H1 (cell line): ENCODE measurements around the gene SENP6. TPM values are rescaled to one million over a fixed set of nuclear protein-coding genes. Genes with fewer than 3 reads are reported as not detected.

Experiments
- CTCF ChIA-PET: fragments of 300-600 bp; sonication (Branson Sonifier 250); formaldehyde crosslinking; loops from one replicate; lab custom pipeline; 2021; ENCODE audit not compliant: partially characterized antibody; lab: Charles Lee
- POLR2A ChIA-PET: fragments of 300-600 bp; sonication (Branson Sonifier 250); formaldehyde crosslinking; loops from one replicate; lab custom pipeline; 2021; ENCODE audit warnings: inconsistent platforms; ENCODE audit not compliant: partially characterized antibody; lab: Charles Lee
- DNase-seq, 2 experiments: peaks; one replicate each; pipeline versions ENCODE4 v3.0.0 to v3.0.0-alpha.2; 2010 to 2022; ENCODE audit warnings: low spot score in 2 of 2, low read depth in 1 of 2, mixed read lengths in 1 of 2
- FAIRE-seq: peaks from 2 replicates; lab custom pipeline; 2011; peaks lifted over from hg19 to GRCh38; lab: Jason Lieb, UNC
- H2AFZ ChIP-seq: 2 replicates; pipeline ENCODE4 v1.8.1; 2012; ENCODE audit warnings: low read length, inconsistent platforms
- H2AK5ac ChIP-seq: 2 replicates; pipeline ENCODE4 v1.6.1; 2013; ENCODE audit warnings: low read depth, low read length
- H2BK120ac ChIP-seq: replicated peaks from 2 replicates; pipeline ENCODE3; 2013; ENCODE audit warnings: low read depth, low read length, inconsistent platforms
- H2BK12ac ChIP-seq: 2 replicates; pipeline ENCODE4 v1.6.1; 2013; ENCODE audit warnings: low read depth, low read length
- H2BK15ac ChIP-seq: 2 replicates; pipeline ENCODE4 v1.6.1; 2013; ENCODE audit warnings: low read length
- H2BK20ac ChIP-seq: 2 replicates; pipeline ENCODE4 v1.6.1; 2013; ENCODE audit warnings: low read length
- H2BK5ac ChIP-seq: 2 replicates; pipeline ENCODE4 v1.6.1; 2013; ENCODE audit warnings: low read depth, low read length
- H3K14ac ChIP-seq: 2 replicates; pipeline ENCODE4 v1.6.1; 2013; ENCODE audit warnings: inconsistent platforms; ENCODE audit not compliant: insufficient read length
- H3K18ac ChIP-seq: 2 replicates; pipeline ENCODE4 v1.6.1; 2013; ENCODE audit warnings: low read length; ENCODE audit errors: extremely low read depth
- H3K23ac ChIP-seq: 2 replicates; pipeline ENCODE4 v1.6.1; 2013; ENCODE audit warnings: inconsistent platforms; ENCODE audit not compliant: insufficient read length
- H3K23me2 ChIP-seq: 2 replicates; pipeline ENCODE4 v1.6.1; 2013; ENCODE audit warnings: low read depth, low read length
- H3K27ac ChIP-seq: 2 replicates; pipeline ENCODE4 v1.6.1; 2011; ENCODE audit warnings: low read depth, low read length, inconsistent platforms
- H3K27me3 ChIP-seq, 4 experiments: replicated peaks in 1 of 4; 1 replicate in 1 of 4; 2 replicates in 3 of 4; pipeline versions ENCODE4 v1.6.1 to v1.8.1; 2011 to 2013; ENCODE audit warnings: low read length in 3 of 4, mild to moderate bottlenecking in 3 of 4, inconsistent platforms in 2 of 4, mixed read lengths in 2 of 4, moderate library complexity in 1 of 4; ENCODE audit not compliant: control insufficient read depth in 3 of 4, insufficient read depth in 3 of 4; ENCODE audit errors: extremely low read depth in 1 of 4
- H3K36me3 ChIP-seq, 4 experiments: 2 replicates each; pipeline versions ENCODE4 v1.6.1 to v1.8.1; 2011 to 2013; ENCODE audit warnings: mild to moderate bottlenecking in 4 of 4, low read length in 3 of 4, moderate library complexity in 2 of 4, control low read depth in 1 of 4, inconsistent platforms in 1 of 4; ENCODE audit not compliant: insufficient read depth in 4 of 4, control insufficient read depth in 2 of 4
- H3K4ac ChIP-seq: replicated peaks from 2 replicates; pipeline ENCODE3; 2013; ENCODE audit warnings: low read length, low read depth, mixed read lengths, inconsistent platforms; ENCODE audit not compliant: insufficient read length
- H3K4me1 ChIP-seq, 4 experiments: replicated peaks in 1 of 4; 1 replicate in 1 of 4; 2 replicates in 3 of 4; pipeline versions ENCODE4 v1.6.1 to v1.8.1; 2011 to 2013; ENCODE audit warnings: low read length in 3 of 4, inconsistent platforms in 2 of 4, mixed read lengths in 1 of 4; ENCODE audit not compliant: insufficient read depth in 4 of 4, control insufficient read depth in 3 of 4
- H3K4me2 ChIP-seq, 2 experiments: 2 replicates each; pipeline versions ENCODE4 v1.6.1 to v1.8.1; 2011 to 2013; ENCODE audit warnings: low read depth in 2 of 2, low read length in 2 of 2, control low read depth in 1 of 2, inconsistent platforms in 1 of 2, mild to moderate bottlenecking in 1 of 2; ENCODE audit not compliant: insufficient read depth in 1 of 2
- H3K4me3 ChIP-seq, 4 experiments: fragments of 200-600, 300-600 bp in 1 of 4; sonication (generic), shearing (Covaris generic), sonication (Bioruptor Twin) in 1 of 4; 2 replicates each; pipeline versions ENCODE4 v1.5.1 to v1.8.1; 2011 to 2016; ENCODE audit warnings: low read length in 4 of 4, low read depth in 3 of 4, control low read depth in 2 of 4, inconsistent platforms in 2 of 4, mild to moderate bottlenecking in 2 of 4, mixed read lengths in 1 of 4, moderate library complexity in 1 of 4; ENCODE audit not compliant: insufficient read depth in 2 of 4; ENCODE audit errors: extremely low read depth in 1 of 4
- H3K56ac ChIP-seq: replicated peaks from 2 replicates; pipeline ENCODE3; 2013; ENCODE audit warnings: low read depth, mild to moderate bottlenecking, mixed read lengths, low read length, inconsistent platforms; ENCODE audit not compliant: insufficient read length
- H3K79me1 ChIP-seq: 2 replicates; pipeline ENCODE4 v1.6.1; 2013; ENCODE audit warnings: low read depth, low read length, control low read depth
- H3K79me2 ChIP-seq, 2 experiments: 2 replicates each; pipeline versions ENCODE4 v1.6.1 to v1.8.1; 2012 to 2013; ENCODE audit warnings: low read length in 2 of 2, mild to moderate bottlenecking in 2 of 2, inconsistent platforms in 1 of 2; ENCODE audit not compliant: insufficient read depth in 2 of 2, control insufficient read depth in 1 of 2
- H3K9ac ChIP-seq, 4 experiments: replicated peaks in 1 of 4; 1 replicate in 1 of 4; 2 replicates in 3 of 4; pipeline versions ENCODE4 v1.6.1 to v1.8.1; 2011 to 2013; ENCODE audit warnings: low read depth in 3 of 4, low read length in 3 of 4, control low read depth in 2 of 4, mild to moderate bottlenecking in 2 of 4, moderate library complexity in 2 of 4, inconsistent platforms in 1 of 4; ENCODE audit errors: extremely low read depth in 1 of 4
- H3K9me3 ChIP-seq, 2 experiments: 2 replicates each; pipeline versions ENCODE4 v1.6.1 to v1.8.1; 2012 to 2013; ENCODE audit warnings: mild to moderate bottlenecking in 2 of 2, moderate library complexity in 2 of 2, control low read depth in 1 of 2, inconsistent platforms in 1 of 2, low read depth in 1 of 2, low read length in 1 of 2, mixed read lengths in 1 of 2; ENCODE audit not compliant: insufficient read depth in 2 of 2
- H4K20me1 ChIP-seq, 2 experiments: replicated peaks in 1 of 2; 2 replicates each; pipeline versions ENCODE3 to v1.8.1; 2011 to 2013; ENCODE audit warnings: inconsistent platforms in 2 of 2, low read length in 2 of 2, mild to moderate bottlenecking in 1 of 2; ENCODE audit not compliant: insufficient read depth in 2 of 2, control insufficient read depth in 1 of 2
- H4K5ac ChIP-seq: 2 replicates; pipeline ENCODE4 v1.6.1; 2013; ENCODE audit warnings: low read length, low read depth, mixed read lengths, inconsistent platforms; ENCODE audit not compliant: insufficient read length
- H4K8ac ChIP-seq: 2 replicates; pipeline ENCODE4 v1.8.0; 2013; ENCODE audit warnings: mild to moderate bottlenecking, moderate library complexity, low read length, inconsistent platforms; ENCODE audit not compliant: insufficient read depth; ENCODE audit errors: extremely low read depth
- H4K91ac ChIP-seq: replicated peaks from 2 replicates; pipeline ENCODE3; 2013; ENCODE audit warnings: low read length, mixed read lengths, inconsistent platforms; ENCODE audit not compliant: insufficient read length
- BCL11A ChIP-seq, 2 experiments: IDR thresholded peaks; one replicate each; pipeline ENCODE4 v1.6.1; 2011; ENCODE audit warnings: low read depth in 2 of 2, low read length in 2 of 2, mild to moderate bottlenecking in 2 of 2
- CHD1 ChIP-seq: IDR thresholded peaks from 2 replicates; pipeline ENCODE4 v1.6.1; 2012; ENCODE audit warnings: low read depth, low read length, improper control_type of control experiment
- CREB1 ChIP-seq: IDR thresholded peaks from 2 replicates; pipeline ENCODE4 v1.6.1; 2012; ENCODE audit warnings: inconsistent platforms
- EGR1 ChIP-seq: IDR thresholded peaks from 2 replicates; pipeline ENCODE4 v1.6.1; 2011; ENCODE audit warnings: low read depth, low read length, borderline replicate concordance
- HDAC6 ChIP-seq: IDR thresholded peaks from one replicate; pipeline ENCODE4 v1.7.1; 2012; ENCODE audit warnings: low read depth, mild to moderate bottlenecking, inconsistent platforms, low read length, moderate library complexity
- MAX ChIP-seq: IDR thresholded peaks from 2 replicates; pipeline ENCODE4 v1.6.1; 2012; ENCODE audit warnings: inconsistent platforms
- PHF8 ChIP-seq: fragments of 200-600 bp; sonication (generic); conservative IDR thresholded peaks from 2 replicates; pipeline ENCODE4 v1.7.1; 2012; ENCODE audit warnings: low read depth, mild to moderate bottlenecking, inconsistent platforms, low read length, moderate library complexity
- POLR2AphosphoS5 ChIP-seq: IDR thresholded peaks from 2 replicates; pipeline ENCODE4 v1.6.1; 2011; ENCODE audit warnings: low read depth, low read length
- POU5F1 ChIP-seq: IDR thresholded peaks from 2 replicates; pipeline ENCODE4 v1.6.1; 2011; ENCODE audit warnings: low read depth, mild to moderate bottlenecking, low read length, moderate library complexity
- RBBP5 ChIP-seq: IDR thresholded peaks from 2 replicates; pipeline ENCODE4 v1.7.1; 2012; ENCODE audit warnings: low read depth, mild to moderate bottlenecking, inconsistent platforms, low read length, moderate library complexity, borderline replicate concordance
- RFX5 ChIP-seq: IDR thresholded peaks from 2 replicates; pipeline ENCODE4 v1.6.1; 2011; ENCODE audit warnings: low read depth, low read length, improper control_type of control experiment, borderline replicate concordance
- SAP30 ChIP-seq: fragments of 300-600 bp; sonication (generic); IDR thresholded peaks from 2 replicates; pipeline ENCODE4 v1.7.1; 2012; ENCODE audit warnings: low read length, moderate library complexity, mild to moderate bottlenecking, inconsistent platforms; ENCODE audit not compliant: insufficient read depth, insufficient replicate concordance
- SIN3A ChIP-seq, 2 experiments: IDR thresholded peaks in 1 of 2; conservative IDR thresholded peaks in 1 of 2; 2 replicates each; pipeline ENCODE4 v1.6.1; 2011 to 2012; ENCODE audit warnings: low read length in 2 of 2, improper control_type of control experiment in 1 of 2, low read depth in 1 of 2, mild to moderate bottlenecking in 1 of 2
- SP4 ChIP-seq: IDR thresholded peaks from 2 replicates; pipeline ENCODE4 v1.6.1; 2012; ENCODE audit warnings: low read length, inconsistent platforms
- TAF1 ChIP-seq: IDR thresholded peaks from 2 replicates; pipeline ENCODE4 v1.6.1; 2011; ENCODE audit warnings: mild to moderate bottlenecking, low read depth, low read length
- WGBS, 2 experiments: shearing (Covaris generic) in 1 of 2; methylation state at CpG; one replicate each; pipeline versions ENCODE4 v1.1.6 to v1.1.7; 2013 to 2015; ENCODE audit warnings: low lambda C conversion rate in 2 of 2, mixed read lengths in 2 of 2, inconsistent platforms in 1 of 2, low coverage in 1 of 2, missing lambda C conversion rate in 1 of 2; ENCODE audit not compliant: insufficient replicate concordance in 2 of 2, insufficient coverage in 1 of 2, insufficient read length in 1 of 2; ENCODE audit errors: extremely low coverage in 1 of 2, missing lambda C conversion rate in 1 of 2; 5-methylcytosine and 5-hydroxymethylcytosine counted together
- polyA plus RNA-seq, 7 experiments: library from polyadenylated mRNA; depleted of rRNA in 3 of 7; stranded (reverse) in 5 of 7; unstranded in 2 of 7; fragments of >200 nt in 5 of 7; fragments of 200-250 nt in 2 of 7; gene quantifications; 1 replicate in 5 of 7; 2 replicates in 1 of 7; 4 replicates in 1 of 7; pipeline versions ENCODE4 v1.2.1 to v1.2.3, GENCODE V29; 2011 to 2013; ENCODE audit warnings: missing spikeins in 2 of 7, mixed read lengths in 2 of 7
- total RNA-seq: library from RNA; stranded (reverse); fragmentation: NEBNext Ultra II Directional; extraction: Animal tissue kit (Norgen Biotek cat#: 25700); gene quantifications from 2 replicates; pipeline ENCODE4 v1.2.1, GENCODE V29; 2021

The SENP6 gene
- total and polyA plus RNA-seq, 2 of the 8 experiments (the other 6 are each of a cell fraction or from before 2014, with no cell fraction given) = 13.8 to 103 TPM

- Histone ChIP-seq H2BK5ac (no peak overlapping the region), H3K36me3 (no peaks in the 10 kb centered on the region), H3K27ac (no peak overlapping the region), H2BK15ac (no peak overlapping the region), H3K27me3 (peaks cover 0 to 3% (median 0%) of the 10 kb centered on the region in 4 experiments; a peak in 2 of 7 replicates), H3K14ac (no peak overlapping the region), H4K8ac (no peak overlapping the region), H3K9ac (no peak overlapping the region), H4K5ac (no peak overlapping the region), H3K4me2 (no peak overlapping the region), H3K4me1 (no peaks in the 10 kb centered on the region; a peak in 2 of 7 replicates), H3K4ac (no peak overlapping the region), H4K91ac (no peak overlapping the region), H2BK12ac (no peak overlapping the region), H2AK5ac (no peak overlapping the region), H3K18ac (no peak overlapping the region), H3K23ac (no peak overlapping the region), H3K23me2 (no peaks in the 10 kb centered on the region; the same call in 1 of the 2 replicates), H2BK20ac (no peak overlapping the region), H2BK120ac (no peak overlapping the region), H3K56ac (no peak overlapping the region), H3K79me1 (no peaks in the 10 kb centered on the region), H3K9me3 (no peaks in the 10 kb centered on the region), H2AFZ (no peak overlapping the region), H3K79me2 (no peaks in the 10 kb centered on the region), H4K20me1 (peaks cover 0 to 3% of the 10 kb centered on the region in 2 experiments), H3K4me3 (no peak overlapping the region)
- ChIA-PET POLR2A (interaction anchor here (0.6 kb wide), 1 partner anchor 1104 kb away, joined by 4 read pairs; no protein-coding TSS in a partner anchor), CTCF (no interaction called here)
- DNase-seq = no peak
- no peak for FAIRE-seq
- 87% methylated on average over 3 of the region's 3 CpGs; no CpG with 5 or more reads in 1 of the 2 experiments for WGBS, 2 experiments
- TF ChIP-seq POLR2AphosphoS5 (no peak), SAP30 (no peak), SIN3A (conservative IDR thresholded peaks at IDR 0.05 in 1 of 2, IDR thresholded peaks at IDR 0.05 in 1 of 2; ENCODE audit: low read depth in 1 of 2, low read length in 2 of 2) (no peak), CREB1 (no peak), HDAC6 (no peak), POU5F1 (no peak), SP4 (no peak), RBBP5 (no peak), PHF8 (no peak), TAF1 (no peak), BCL11A (IDR thresholded peaks at IDR 0.05; ENCODE audit: low read depth in 2 of 2, low read length in 2 of 2) (no peak), MAX (no peak), RFX5 (no peak), CHD1 (no peak), EGR1 (no peak)
Measured at GRCh38 chr6:75745404-75745803, 143.7 kb downstream of the SENP6 start.
